ENCODE measurements around the gene ZMYM2. TPM values are rescaled to one million over a fixed set of nuclear protein-coding genes. Genes with fewer than 3 reads are reported as not detected.
"Not testable (repeated sequence)": the region's sequence is repeated elsewhere in the genome, so short reads cannot be mapped to it uniquely, and the experiment has no call there.

The ZMYM2 gene
- total RNA-seq, 1 donor from 2014 or later: 75.1 TPM

DNA sequence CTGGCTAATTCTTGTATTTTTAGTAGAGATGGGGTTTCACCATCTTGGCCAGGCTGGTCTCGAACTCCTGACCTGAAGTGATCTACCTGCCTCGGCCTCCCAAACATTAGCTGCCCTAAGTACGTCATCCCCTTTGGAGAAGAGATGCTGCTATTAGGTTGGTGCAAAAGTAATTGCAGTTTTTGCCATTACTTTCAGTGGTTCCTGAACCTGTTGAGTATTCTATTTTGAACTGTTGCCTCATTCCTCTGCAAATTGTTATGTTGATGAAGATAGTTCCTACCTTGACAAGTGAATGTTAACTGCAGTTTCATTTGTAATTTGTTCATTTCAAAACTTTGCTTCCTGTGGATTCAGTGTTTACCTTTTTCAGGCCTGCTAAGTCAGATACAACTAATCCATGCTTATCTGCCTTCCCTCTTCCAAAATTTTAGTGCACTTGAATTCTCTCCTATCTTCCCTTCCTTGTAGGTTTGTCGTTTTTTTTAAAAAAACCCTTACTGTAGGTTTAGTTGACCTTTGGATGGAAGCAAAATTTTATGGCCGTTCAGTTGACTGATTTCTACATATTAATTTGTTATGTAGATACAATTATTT, 24.0 kb downstream of the ZMYM2 start:
- DNase-seq (ENCODE audit: low spot score): no peak

- DNase-seq (ENCODE audit: low spot score): no peak
These were observed 26.1 kb downstream of the ZMYM2 start for GRCh38 chr13:19984430-19985218.

GRCh38 chr13:19985219-19985556, 26.7 kb downstream of the ZMYM2 start:
- no peak for DNase-seq (ENCODE audit: low spot score)

GRCh38 chr13:19991531-19991930, 33.0 kb downstream of the ZMYM2 start:
- DNase-seq (ENCODE audit: low spot score): no peak

DNA sequence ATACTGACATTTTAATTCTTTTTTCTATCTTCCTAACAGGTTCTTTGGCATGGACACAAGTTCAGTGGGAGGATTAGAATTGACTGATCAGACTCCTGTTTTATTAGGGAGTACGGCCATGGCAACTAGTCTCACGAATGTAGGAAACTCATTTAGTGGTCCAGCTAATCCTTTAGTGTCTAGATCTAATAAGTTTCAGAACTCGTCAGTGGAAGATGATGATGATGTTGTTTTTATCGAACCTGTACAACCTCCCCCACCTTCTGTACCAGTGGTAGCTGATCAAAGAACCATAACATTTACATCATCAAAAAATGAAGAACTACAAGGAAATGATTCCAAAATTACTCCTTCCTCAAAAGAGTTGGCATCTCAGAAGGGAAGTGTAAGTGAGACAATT, 34.5 kb downstream of the ZMYM2 start:
- DNase-seq (ENCODE audit: low spot score): no peak

DNA sequence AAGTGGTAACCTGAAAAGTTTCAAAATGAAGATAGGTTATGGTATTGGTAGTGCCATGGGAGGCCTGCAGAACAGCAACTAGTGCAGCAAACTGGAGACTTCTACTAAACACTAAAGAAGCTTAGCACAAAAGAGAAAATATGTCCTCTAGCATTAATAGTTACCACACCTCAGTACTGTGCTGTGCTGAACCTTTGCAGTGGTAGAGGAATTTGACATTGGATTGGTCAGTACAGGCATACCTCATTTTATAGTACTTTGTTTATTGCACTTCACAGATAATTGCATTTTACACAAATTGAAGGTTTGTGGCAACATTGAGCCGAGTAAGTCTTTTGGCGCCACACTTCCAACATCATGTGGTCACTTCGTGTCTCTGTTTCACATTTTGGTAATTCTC, 40.4 kb downstream of the ZMYM2 start:
- DNase-seq (ENCODE audit: low spot score): no peak

- no peak for DNase-seq (ENCODE audit: low spot score)
These were observed 41.6 kb downstream of the ZMYM2 start for GRCh38 chr13:20000062-20000552.

- no peak for DNase-seq (ENCODE audit: low spot score)
These were observed 43.1 kb downstream of the ZMYM2 start for GRCh38 chr13:20001366-20002190.

GRCh38 chr13:20002787-20003186, 44.3 kb downstream of the ZMYM2 start:
- DNase-seq (ENCODE audit: low spot score): no peak

DNA sequence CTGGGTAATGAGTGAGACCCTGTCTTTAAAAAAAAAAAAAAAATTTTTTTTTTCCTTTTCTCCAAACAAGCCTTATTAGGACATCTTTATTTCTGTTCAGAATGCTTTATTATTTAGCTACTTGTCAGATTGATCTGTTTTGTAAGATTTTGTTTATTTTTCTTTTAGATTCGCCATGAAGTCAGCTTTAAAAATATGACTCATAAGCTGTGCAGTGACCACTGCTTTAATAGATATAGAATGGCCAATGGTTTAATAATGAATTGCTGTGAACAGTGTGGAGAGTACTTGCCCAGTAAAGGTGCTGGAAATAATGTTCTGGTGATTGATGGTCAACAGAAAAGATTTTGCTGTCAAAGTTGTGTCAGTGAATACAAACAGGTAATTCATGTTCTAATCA, 47.7 kb downstream of the ZMYM2 start:
- no peak for DNase-seq (ENCODE audit: low spot score)

- no peak for DNase-seq (ENCODE audit: low spot score)
These were observed 57.2 kb downstream of the ZMYM2 start for GRCh38 chr13:20015763-20016162.

DNA sequence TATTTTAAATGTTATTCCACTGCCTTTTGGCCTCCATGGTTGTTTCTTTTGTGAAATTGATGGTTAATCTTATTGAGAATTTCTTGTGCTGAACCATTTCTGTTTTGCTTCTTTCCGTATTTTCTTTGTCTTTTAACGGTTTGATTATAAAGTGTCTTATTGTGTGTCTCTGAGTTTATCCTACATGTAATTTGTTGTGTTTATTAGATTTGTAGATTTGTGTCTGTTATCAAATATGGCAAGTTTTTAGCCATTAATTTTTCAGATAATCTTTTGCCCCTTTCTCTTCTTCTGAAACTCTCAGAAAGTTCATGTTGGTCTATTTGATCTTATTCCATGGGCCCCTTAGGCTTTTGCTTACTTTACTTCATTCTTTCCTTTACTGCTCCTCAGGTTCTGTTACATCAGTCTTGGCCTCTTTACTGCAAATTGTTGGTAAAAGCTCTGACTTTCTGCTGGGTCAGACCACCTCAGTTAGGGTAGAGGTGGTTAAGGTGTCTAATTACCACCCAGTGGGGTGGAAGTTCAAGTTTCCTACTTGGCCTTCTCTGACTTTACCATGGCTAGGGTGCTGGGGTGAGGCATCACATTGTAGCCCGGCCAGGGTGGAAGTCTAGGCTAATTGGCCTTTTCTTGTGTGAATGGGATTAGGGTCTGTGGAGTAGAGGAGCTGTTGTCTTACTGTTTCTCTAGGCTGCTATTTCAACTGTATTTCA, 58.3 kb downstream of the ZMYM2 start:
- DNase-seq (ENCODE audit: low spot score): no peak

GRCh38 chr13:20017365-20017711, 58.8 kb downstream of the ZMYM2 start:
- no peak for DNase-seq (ENCODE audit: low spot score)

- no peak for DNase-seq (ENCODE audit: low spot score)
These were observed 60.5 kb downstream of the ZMYM2 start for GRCh38 chr13:20019043-20019442.

GRCh38 chr13:20024702-20025101, 66.2 kb downstream of the ZMYM2 start:
- DNase-seq (ENCODE audit: low spot score): no peak

DNA sequence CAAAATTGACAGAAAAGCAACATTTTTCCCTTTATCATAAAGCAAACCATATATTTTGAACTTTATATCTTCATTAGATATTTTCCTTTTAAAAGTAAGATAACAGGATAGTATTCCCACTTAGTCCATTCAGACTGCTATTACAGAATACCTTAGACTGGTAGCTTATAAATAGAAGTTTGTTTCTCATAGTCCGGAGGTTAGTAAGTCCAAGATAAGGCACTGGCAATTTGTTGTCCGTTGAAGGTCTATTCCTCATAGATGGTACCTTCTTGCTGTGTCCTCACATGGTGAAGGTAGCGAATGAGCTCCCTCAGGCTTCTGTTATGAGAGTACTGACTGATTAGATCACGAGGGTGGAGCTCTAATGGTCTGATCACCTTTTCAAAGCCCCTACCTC, 70.4 kb downstream of the ZMYM2 start:
- no peak for DNase-seq (ENCODE audit: low spot score)

- no peak for DNase-seq (ENCODE audit: low spot score)
These were observed 75.0 kb downstream of the ZMYM2 start for GRCh38 chr13:20033486-20033885.

- no peak for DNase-seq (ENCODE audit: low spot score)
These were observed 76.6 kb downstream of the ZMYM2 start for GRCh38 chr13:20035130-20035529.

DNA sequence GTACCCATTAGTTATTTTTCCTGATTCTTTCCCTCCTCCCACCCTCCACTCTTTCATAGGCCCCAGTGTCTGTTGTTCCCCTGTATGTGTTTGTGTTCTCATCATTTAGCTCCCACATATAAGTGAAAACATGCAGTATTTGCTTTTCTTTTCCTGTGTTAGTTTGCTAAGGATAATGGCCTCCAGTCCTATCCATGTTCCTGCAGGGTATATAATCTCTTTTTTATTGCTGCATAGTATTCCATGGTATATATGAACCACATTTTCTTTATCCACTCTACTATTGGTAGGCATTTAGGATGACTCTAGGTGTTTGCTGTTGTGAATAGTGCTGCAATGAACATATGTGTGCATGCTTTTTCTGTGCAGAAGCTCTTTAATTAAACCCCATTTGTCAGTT, 79.4 kb downstream of the ZMYM2 start:
- DNase-seq (ENCODE audit: low spot score): no peak

DNA sequence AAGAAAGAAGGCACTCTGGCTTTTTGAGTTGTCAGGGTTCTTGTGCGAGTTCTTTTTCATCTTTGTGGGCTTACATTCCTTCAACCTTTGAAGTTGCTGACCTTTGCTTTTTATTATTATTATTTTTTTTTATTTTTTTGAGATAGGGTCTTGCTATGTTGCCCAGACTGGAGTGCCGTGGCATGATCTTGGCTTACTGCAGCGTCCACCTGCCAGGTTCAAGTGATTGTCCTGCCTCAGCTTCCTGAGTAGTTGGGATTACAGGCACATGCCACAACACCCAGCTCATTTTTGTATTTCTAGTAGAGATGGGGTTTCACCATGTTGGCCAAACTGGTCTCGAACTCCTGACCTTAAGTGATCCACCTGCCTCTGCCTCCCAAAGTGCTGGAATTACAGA, 84.1 kb downstream of the ZMYM2 start:
- not testable (repeated sequence) for DNase-seq (ENCODE audit: low spot score)

DNA sequence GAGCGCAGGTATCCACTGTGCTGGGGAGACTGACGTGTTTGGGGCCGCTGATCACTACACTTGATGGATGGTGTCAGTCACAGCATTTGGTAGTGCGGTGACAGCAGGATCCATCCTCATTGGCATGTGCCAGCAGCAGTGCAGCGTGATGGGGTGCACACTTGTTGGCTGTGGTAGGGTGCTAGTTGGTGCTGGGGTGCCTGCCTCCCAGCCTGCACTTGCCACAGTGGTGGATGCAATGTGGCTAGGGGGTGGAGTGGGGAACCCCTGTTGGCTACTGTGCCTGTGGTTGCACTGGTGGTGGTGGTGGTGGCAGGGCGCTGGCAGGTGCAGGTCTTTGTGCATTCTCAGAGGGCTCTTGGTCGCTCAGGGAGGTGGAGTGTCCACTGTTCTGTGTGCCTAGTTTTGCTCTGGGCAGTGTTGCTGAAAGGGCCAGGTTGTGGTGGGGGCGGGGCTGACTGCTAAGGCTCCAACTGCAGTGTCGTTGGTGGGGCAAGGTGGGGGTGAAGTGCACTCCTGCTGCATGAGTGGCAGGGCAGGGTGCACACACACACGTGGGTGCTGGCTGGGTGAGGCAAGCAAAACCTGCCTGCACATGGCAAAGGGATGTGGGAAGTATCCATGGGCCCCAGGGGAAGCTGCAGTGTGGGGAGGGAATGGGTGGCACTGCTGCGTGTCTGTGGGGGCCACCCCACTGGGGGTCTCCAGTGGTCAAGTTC, 84.8 kb downstream of the ZMYM2 start:
- DNase-seq (ENCODE audit: low spot score): no peak
